ENCODE data around the gene DPYSL3. TPM values are rescaled to one million over a fixed set of nuclear protein-coding genes. Genes with fewer than 3 reads are reported as not detected.

The DPYSL3 gene
- total RNA-seq, 1 donor = 161 TPM

DNA sequence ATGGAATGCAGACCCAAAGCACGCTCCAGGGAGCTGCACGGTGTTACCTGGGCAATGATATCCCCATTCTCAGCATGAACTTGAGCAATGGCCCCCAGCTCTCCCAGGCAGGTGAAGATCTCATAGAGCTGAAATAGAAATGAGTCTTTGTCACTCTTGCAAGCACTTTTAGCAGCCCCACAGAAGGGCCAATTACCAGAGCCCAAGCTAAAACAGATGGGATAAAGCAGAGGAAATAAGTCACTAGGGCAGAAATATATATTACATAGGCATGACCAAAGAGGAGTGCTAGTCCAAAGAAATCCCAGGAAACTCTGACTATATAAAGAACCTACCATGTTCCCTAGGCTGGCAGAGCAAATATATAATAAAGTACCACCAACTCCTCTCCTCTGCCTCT is 97.3 kb downstream of the DPYSL3 start:
- DNase-seq (ENCODE audit: low read depth) = no peak
- no peak overlapping the region for H3K4me3 ChIP-seq (ENCODE audit: low read depth, low read length)
- TF ChIP-seq, protein P1, sequence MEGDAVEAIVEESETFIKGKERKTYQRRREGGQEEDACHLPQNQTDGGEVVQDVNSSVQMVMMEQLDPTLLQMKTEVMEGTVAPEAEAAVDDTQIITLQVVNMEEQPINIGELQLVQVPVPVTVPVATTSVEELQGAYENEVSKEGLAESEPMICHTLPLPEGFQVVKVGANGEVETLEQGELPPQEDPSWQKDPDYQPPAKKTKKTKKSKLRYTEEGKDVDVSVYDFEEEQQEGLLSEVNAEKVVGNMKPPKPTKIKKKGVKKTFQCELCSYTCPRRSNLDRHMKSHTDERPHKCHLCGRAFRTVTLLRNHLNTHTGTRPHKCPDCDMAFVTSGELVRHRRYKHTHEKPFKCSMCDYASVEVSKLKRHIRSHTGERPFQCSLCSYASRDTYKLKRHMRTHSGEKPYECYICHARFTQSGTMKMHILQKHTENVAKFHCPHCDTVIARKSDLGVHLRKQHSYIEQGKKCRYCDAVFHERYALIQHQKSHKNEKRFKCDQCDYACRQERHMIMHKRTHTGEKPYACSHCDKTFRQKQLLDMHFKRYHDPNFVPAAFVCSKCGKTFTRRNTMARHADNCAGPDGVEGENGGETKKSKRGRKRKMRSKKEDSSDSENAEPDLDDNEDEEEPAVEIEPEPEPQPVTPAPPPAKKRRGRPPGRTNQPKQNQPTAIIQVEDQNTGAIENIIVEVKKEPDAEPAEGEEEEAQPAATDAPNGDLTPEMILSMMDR (IDR thresholded peaks at IDR 0.05; ENCODE audit: insufficient read depth, low read depth, low read length) = no peak

DNA sequence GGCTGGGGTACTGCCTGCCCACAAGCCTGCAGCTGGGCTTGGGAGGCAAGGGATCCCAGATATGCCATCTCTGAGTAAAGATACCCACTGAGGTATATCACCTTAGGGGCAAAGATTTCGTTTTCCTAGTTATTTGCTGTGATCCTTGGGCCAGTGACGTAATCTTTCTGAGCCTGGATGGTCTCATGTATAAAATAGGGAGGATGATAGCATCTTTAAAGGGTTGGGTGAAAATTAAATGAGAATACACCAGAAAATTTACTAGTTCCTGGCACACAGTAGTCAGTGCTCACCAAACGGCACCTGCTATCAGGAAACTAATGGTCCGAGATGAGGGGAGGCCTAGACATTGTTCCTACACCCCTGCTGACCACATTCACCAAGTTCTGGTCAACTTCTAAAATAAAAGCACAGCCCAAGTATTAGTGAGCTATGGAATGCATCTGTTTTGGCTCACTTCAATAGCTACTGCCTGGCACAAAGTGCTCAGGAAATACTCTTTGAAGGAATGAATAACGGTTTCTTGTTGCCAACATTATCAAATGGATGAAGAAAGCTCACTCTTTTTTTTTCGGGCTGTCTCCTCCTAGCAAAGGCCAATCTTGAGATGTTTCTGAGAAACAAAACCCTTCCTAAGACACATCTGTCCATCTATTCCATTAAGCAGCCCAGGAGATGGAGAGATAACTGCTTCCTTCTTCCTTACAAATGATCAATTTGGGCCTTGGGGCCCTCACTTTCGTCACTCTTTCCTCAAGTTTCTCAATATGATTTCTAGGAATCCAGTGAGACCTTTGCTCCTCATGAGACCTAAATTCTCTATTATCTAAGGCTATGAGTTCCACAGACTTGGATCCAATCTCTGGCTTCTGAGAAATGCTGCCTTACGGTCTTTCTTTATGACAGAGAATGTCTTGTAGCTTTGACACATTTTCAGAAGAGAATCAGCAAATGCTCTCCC is 98.2 kb downstream of the DPYSL3 start:
- TF ChIP-seq, protein P1 (IDR thresholded peaks at IDR 0.05; ENCODE audit: insufficient read depth, low read depth, low read length) = no peak
- no peak overlapping the region for H3K4me3 ChIP-seq (ENCODE audit: low read depth, low read length)
- no peak for DNase-seq (ENCODE audit: low read depth)

DNA sequence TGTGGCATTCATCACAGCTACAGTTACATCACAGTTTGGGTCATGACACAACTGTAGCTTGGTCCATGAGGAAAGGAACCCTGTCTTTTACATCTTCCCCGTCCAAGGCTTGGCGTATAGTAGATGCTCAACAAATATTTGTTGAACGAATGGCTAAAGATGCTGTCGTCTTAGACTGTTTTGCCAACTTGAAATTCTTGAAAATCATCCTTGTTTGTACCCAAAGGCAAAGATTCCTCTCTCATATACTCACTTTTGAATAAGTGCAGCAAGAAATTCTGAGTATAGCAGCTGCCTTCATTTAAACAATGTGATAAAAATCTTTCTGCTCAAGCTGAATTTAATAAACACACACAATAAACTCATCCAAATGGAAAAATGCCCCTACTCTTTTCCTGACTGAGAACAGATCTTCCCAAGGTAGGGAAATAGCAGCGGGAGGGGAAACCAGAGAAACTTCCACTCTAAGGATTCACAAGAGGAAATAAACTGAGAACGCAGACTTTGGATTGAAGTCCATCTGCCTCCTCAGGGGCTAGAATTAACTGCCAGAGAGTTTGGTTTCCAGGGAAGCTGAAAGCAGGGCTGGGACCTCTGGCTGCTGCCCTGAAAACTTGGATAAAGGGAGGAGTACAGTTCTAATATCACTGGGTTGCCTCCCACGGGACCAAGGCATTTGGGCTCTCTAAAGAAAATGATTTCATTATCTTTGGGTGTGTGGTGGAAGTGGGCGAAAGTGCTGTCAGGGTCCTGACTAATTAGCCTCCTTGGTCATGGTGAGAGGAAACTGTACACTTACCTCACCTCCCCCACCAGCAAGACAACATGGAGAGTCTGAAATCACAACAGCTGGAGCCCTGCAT is 99.1 kb downstream of the DPYSL3 start:
- DNase-seq (ENCODE audit: low read depth) = no peak
- no peak overlapping the region for H3K4me3 ChIP-seq (ENCODE audit: low read depth, low read length)
- TF ChIP-seq, protein P1 (IDR thresholded peaks at IDR 0.05; ENCODE audit: insufficient read depth, low read depth, low read length) = no peak

DNA sequence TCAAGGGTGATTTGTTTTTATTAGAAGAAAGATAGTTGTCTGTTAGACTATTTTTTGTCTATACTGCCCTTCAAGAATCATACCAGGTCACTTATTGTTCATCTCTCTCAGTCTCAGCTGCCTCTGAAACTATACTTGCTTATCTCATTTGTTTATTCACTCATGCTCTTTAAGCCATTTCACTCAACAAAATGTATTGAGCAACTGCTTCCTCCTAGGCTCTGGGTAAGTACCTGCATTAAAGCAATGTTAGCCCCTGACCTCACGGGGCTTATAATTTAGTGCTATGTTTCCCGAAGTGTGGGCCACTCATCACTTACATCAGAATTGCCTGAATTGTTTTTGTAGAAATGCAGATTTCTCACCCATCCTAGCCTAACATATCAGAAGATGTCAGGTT is 100.9 kb downstream of the DPYSL3 start:
- peak; percentile 63 for DNase-seq (ENCODE audit: low read depth)
- H3K4me3 ChIP-seq (ENCODE audit: low read depth, low read length) = no peak overlapping the region
- TF ChIP-seq, protein P1 (IDR thresholded peaks at IDR 0.05; ENCODE audit: insufficient read depth, low read depth, low read length) = no peak

DNA sequence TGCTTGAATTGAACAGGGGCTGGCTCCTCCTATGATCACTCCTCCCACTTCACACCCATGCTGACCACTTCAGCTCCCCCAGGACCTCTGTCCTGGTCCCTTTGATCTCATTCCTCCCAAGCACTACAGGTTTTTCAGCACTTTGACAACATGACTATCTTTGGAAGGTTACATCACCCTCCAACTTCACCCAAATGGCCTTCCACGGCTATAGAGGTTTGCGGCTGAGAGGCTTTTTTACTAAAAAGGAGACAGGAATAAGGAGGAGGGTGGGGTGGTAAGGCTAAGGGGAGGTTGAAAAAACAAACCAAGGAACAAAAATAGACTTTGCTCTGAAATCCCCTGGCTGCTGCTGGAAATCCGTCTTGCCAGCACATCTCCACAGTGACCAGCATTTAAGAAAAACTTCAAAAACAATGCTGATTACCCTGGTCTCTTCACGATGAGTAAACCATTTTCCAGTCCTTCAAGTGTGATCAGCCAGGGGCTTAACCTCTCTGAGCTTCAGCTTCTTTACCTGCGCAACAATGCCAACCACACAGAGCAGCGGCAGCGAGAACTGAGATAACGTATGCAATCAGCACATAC is 102.7 kb downstream of the DPYSL3 start:
- no peak for DNase-seq (ENCODE audit: low read depth)
- TF ChIP-seq, protein P1 (IDR thresholded peaks at IDR 0.05; ENCODE audit: insufficient read depth, low read depth, low read length) = no peak
- no peak overlapping the region for H3K4me3 ChIP-seq (ENCODE audit: low read depth, low read length)

DNA sequence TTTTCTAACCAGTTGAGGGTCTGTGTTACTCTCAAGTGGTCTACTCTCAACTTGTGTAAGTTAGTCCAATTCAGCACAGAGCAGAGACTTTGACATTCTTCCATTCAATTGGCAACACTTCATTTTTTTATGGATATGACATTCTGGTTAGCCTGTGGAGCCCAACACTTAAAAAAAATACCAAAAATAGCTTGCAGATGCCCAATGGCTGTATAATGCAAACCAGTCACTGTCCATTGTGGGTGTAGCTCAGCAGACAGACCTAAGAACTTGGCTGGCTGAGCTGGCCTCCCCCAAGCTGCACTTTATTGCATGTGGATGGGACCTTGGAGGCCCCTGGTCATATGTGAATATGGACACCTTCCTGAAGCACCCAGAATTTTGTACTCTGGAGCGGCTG is 103.2 kb downstream of the DPYSL3 start:
- TF ChIP-seq, protein P1 (IDR thresholded peaks at IDR 0.05; ENCODE audit: insufficient read depth, low read depth, low read length) = no peak
- no peak overlapping the region for H3K4me3 ChIP-seq (ENCODE audit: low read depth, low read length)
- no peak for DNase-seq (ENCODE audit: low read depth)
